ENCODE results near the gene MND1.

DNA sequence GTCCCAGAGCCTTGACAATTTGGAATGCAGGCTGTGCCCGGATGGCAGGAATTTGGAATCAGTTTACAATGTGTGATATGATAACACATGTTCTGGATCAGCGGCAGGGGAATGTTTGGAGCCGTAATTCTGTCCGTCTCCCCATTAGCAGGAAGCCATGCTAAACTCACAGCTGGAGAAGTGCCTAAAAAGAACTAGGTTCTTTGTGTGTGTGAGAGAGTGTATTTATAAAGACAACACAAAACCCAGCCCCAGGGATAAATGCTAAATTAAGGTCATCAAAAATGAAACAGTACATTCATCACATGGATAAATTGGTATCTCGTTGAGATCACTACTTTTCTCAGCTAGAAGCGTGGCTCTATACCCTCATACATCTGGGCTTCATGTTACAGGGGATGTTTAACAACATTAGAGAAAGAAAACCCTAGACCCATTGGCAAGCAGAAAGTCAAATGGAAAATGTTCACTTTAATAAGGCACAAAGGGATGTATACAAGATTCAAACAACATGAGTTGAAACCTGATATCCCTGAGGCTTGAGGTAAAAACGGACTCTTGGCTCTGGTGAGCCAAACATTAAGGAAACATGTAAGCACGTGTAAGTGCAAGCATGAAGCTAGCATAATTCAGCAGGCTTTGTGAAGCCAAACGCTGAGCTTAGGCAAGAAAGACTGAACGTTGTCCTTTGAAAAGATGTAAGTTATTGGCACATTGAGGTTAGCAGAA lies 103.7 kb downstream of the MND1 start:
- TF ChIP-seq TAF1 (IDR thresholded peaks at IDR 0.05; ENCODE audit: borderline replicate concordance, insufficient read depth, low read length) (no peak), POLR2AphosphoS5 (IDR thresholded peaks at IDR 0.05; ENCODE audit: low read depth, low read length) (no peak)
